NCI-H2029 treated with DMSO at 0.1 percent for 48 hours (cell line): ENCODE data around the gene EMID1.

Experiments
- DNase-seq: peaks from one replicate; lab custom pipeline; 2025; lab: John Stamatoyannopoulos, UW

The EMID1 gene

GRCh38 chr22:29260601-29261315 lies 55.1 kb downstream of the EMID1 start:
- DNase-seq = no peak

- no peak for DNase-seq
These were observed 58.1 kb downstream of the EMID1 start for GRCh38 chr22:29263791-29264276.

GRCh38 chr22:29265305-29265704 lies 59.6 kb downstream of the EMID1 start:
- DNase-seq = no peak

GRCh38 chr22:29265929-29266328 lies 60.2 kb downstream of the EMID1 start:
- no peak for DNase-seq

GRCh38 chr22:29266564-29267461 lies 61.1 kb downstream of the EMID1 start:
- no peak for DNase-seq

GRCh38 chr22:29267462-29267857 lies 61.8 kb downstream of the EMID1 start:
- no peak for DNase-seq

GRCh38 chr22:29267858-29268510 lies 62.3 kb downstream of the EMID1 start, which contains the start of the genes EWSR1 and RHBDD3:
Gene EWSR1 (plus strand): TSS chr22:29268268. CDS start chr22:29268337, 69 bp downstream.
Gene RHBDD3 (minus strand): TSS chr22:29267981. CDS start chr22:29265626, 2,355 bp downstream.
- peak; percentile 80 for DNase-seq

GRCh38 chr22:29268511-29269229 lies 63.0 kb downstream of the EMID1 start:
- DNase-seq = no peak

GRCh38 chr22:29269230-29269604 lies 63.5 kb downstream of the EMID1 start:
- DNase-seq = no peak

- no peak for DNase-seq
These were observed 64.2 kb downstream of the EMID1 start for GRCh38 chr22:29269731-29270474.

- DNase-seq = no peak
These were observed 65.0 kb downstream of the EMID1 start for GRCh38 chr22:29270475-29271271.

- DNase-seq = no peak
These were observed 66.9 kb downstream of the EMID1 start for GRCh38 chr22:29272624-29273023.

GRCh38 chr22:29275167-29275566 lies 69.5 kb downstream of the EMID1 start:
- DNase-seq = no peak

- no peak for DNase-seq
These were observed 70.3 kb downstream of the EMID1 start for GRCh38 chr22:29275819-29276565.

- no peak for DNase-seq
These were observed 72.2 kb downstream of the EMID1 start for GRCh38 chr22:29277927-29278326.

GRCh38 chr22:29284196-29284595 lies 78.5 kb downstream of the EMID1 start:
- DNase-seq = no peak

- DNase-seq = no peak
These were observed 83.1 kb downstream of the EMID1 start for GRCh38 chr22:29288837-29289236.

GRCh38 chr22:29290061-29290460 lies 84.4 kb downstream of the EMID1 start:
- no peak for DNase-seq

GRCh38 chr22:29291215-29291614 lies 85.5 kb downstream of the EMID1 start:
- DNase-seq = no peak
